Aorta (tissue), 5 donors: ENCODE data around the gene INPP5D. TPM values are rescaled to one million over a fixed set of nuclear protein-coding genes. Genes with fewer than 3 reads are reported as not detected.
A peak's percentile ranks its signal among the peaks of the same experiment; 100 is the strongest.

Experiments used
- ATAC-seq: fragments of 200-7000 bp; cut with Tn5 transposase; one replicate; pipeline ENCODE4 v1.9.1; 2022; ENCODE audit warnings: moderate library complexity; ENCODE audit not compliant: low FRiP score
- DNase-seq, 2 donors: peaks; one replicate each; pipeline ENCODE4 v3.0.0-alpha.2; 2020
- H3K27ac ChIP-seq, 2 donors: one replicate each; pipeline ENCODE4 v1.5.1; 2013; ENCODE audit warnings: low read length in 2 of 2, mild to moderate bottlenecking in 2 of 2, moderate library complexity in 2 of 2, control low read depth in 1 of 2, inconsistent platforms in 1 of 2, low read depth in 1 of 2
- H3K27me3 ChIP-seq, 2 donors: one replicate each; pipeline ENCODE4 v1.6.1; 2013; ENCODE audit warnings: control low read depth in 1 of 2, low read length in 1 of 2, mild to moderate bottlenecking in 1 of 2, moderate library complexity in 1 of 2; ENCODE audit not compliant: insufficient read depth in 2 of 2, control insufficient read depth in 1 of 2
- H3K36me3 ChIP-seq, 2 donors: one replicate each; pipeline ENCODE4 v1.6.1; 2013; ENCODE audit warnings: control low read depth in 1 of 2, low read length in 1 of 2, mild to moderate bottlenecking in 1 of 2; ENCODE audit not compliant: insufficient read depth in 2 of 2, control insufficient read depth in 1 of 2
- H3K4me1 ChIP-seq, 2 donors: one replicate each; pipeline ENCODE4 v1.6.1; 2013; ENCODE audit warnings: low read length in 2 of 2, control low read depth in 1 of 2, mild to moderate bottlenecking in 1 of 2, moderate library complexity in 1 of 2; ENCODE audit not compliant: insufficient read depth in 2 of 2, control insufficient read depth in 1 of 2
- H3K4me3 ChIP-seq, 2 donors: one replicate each; pipeline ENCODE4 v1.5.1; 2013; ENCODE audit warnings: low read length in 2 of 2, control low read depth in 1 of 2, mild to moderate bottlenecking in 1 of 2
- H3K9me3 ChIP-seq: one replicate; pipeline ENCODE4 v1.6.1; 2013; ENCODE audit warnings: mild to moderate bottlenecking, low read length; ENCODE audit not compliant: control insufficient read depth
- whole genome bisulfite sequencing, 2 donors: extraction: QIAGEN DNeasy Blood & Tissue Kit; methylation state at CpG; one replicate each; pipeline ENCODE4 v1.1.7; 2013; 5-methylcytosine and 5-hydroxymethylcytosine counted together
- intact Hi-C, 2 donors: fragments of 100-400 bp; cut with DNase I; formaldehyde crosslinking; loops; one replicate each; pipeline versions ENCODE4 v1.14.2 to v1.15.0; 2022
- polyA plus RNA-seq, 2 donors: library from polyadenylated mRNA; stranded (reverse); fragments of 200-250 nt; gene quantifications; one replicate each; pipeline ENCODE4 v1.2.3, GENCODE V29; 2013
- total RNA-seq, 2 donors: library from RNA; stranded (reverse); fragmentation: NEBNext Ultra II Directional; extraction: Animal tissue kit (Norgen Biotek cat#: 25700); gene quantifications; one replicate each; pipeline ENCODE4 v1.2.1, GENCODE V29; 2021
- donor health status: healthy with polysubstance abuse.
- donor health status: Bipolar disorder and iron deficiency.
- donor health status: DM: no; HTN: no; CAD: no.
- donor health status: DM: no; HTN: no; CAD: no.
- donor health status: DM: yes; HTN: yes; CAD: no.

INPP5D gene
- total and polyA plus RNA-seq, 4 donors = 0.95 to 51.2 (median 17.2) TPM

DNA sequence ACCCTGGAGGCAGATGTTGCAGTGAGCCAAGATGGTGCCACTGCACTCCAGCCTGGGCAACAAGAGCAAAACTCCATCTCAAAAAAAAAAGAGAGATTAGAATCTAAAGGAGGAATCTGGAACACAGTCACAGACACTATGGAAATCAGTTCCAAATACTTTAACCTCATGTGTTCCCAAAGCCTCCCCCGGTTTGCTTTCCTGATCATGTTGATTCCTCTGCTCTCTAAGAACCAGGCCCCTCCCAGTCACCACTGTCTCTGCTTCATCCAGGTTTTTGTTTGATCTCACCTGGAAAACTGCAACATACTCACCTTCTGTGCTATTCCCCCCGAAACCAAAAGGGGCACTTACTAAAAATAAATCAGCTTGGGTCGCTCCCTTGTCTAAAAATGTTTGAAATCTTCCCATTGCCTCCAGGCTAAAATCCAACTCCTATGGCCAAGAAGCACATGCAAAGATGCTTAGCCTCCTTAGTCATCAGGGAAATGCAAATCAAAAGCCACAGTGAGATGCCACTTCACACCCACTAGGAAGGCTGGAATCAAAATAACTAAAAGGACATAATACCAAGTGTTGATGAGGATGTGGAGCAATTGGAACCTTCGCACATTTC, 33.8 kb upstream of the INPP5D start:
- intact Hi-C loops = no loop called here
- ATAC-seq = no peak
- 31 to 35% methylated on average over 4 of the region's 4 CpGs for WGBS, 2 donors

GRCh38 chr2:233029321-233029720, 30.8 kb upstream of the INPP5D start:
- DNase-seq = peak in 1 of 2 donors; percentile 6
- ATAC-seq = no peak
- Histone ChIP-seq H3K9me3 (no peaks in the 10 kb centered on the region), H3K4me3 (no peak overlapping the region), H3K4me1 (peaks cover 0 to 3% of the 10 kb centered on the region in 2 donors), H3K27me3 (no peaks in the 10 kb centered on the region), H3K27ac (no peak overlapping the region), H3K36me3 (no peaks in the 10 kb centered on the region)
- intact Hi-C loops = no loop called here
- 93 to 94% methylated on average over 9 of the region's 9 CpGs for WGBS, 2 donors

More for the DNA sequence above, 33.8 kb upstream of the INPP5D start:
- Histone ChIP-seq H3K4me3 (no peak overlapping the region), H3K4me1 (peaks cover 0 to 3% of the 10 kb centered on the region in 2 donors), H3K36me3 (no peaks in the 10 kb centered on the region), H3K9me3 (no peaks in the 10 kb centered on the region), H3K27ac (no peak overlapping the region), H3K27me3 (no peaks in the 10 kb centered on the region)
- DNase-seq = no peak

DNA sequence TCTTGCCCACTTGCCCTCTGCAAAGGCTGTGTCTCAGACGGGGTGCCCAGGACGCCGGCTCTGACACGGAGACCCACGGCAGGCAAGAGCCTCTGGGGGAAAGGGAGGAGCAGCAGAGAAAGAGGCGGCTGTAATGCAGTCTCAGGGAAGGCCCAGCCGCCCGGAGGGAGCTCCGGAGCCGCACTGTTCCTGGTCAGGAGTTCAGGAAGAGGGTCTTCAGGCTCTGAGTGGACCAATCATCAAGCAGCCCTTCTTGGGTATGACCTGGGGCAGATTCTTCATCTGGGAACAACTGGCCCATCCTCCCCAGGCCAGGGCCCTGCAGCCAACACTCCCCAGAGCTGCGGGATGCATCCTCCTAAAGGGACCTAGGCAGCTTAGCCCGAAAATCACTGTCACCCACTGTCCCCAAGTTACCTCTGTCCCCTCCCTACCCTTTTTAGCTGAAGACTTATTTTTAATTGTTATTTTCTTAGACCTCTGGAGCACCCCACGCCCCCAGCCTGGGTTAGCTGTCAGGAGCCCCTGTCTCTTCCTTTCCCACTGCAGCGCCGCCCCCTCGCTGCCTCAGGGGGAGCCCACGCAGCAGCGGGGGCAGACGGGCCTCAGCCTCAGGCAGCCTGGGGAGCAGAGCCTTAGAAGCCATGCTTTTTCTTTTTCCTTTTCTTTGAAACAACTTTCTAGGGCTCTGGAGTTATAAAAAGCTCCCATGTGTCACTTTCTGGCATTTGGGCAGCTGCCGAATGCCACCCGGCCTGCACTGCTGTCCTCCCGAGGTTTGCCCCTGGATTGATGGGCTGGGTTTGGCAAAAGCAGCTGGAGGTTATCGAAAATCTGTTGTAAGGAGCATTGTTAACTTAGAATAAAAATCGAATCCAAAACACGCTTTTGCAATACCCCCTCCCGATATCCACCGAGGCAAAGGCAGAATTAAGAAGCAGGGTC, 28.3 kb upstream of the INPP5D start:
- Histone ChIP-seq H3K36me3 (no peaks in the 10 kb centered on the region), H3K27me3 (no peaks in the 10 kb centered on the region), H3K4me1 (no peaks in the 10 kb centered on the region), H3K27ac (no peak overlapping the region), H3K4me3 (no peak overlapping the region), H3K9me3 (no peaks in the 10 kb centered on the region)
- 59 to 60% methylated on average over 27 of the region's 27 CpGs for WGBS, 2 donors
- intact Hi-C loops = no loop called here
- peak in 1 of 2 donors; percentile 47 for DNase-seq
- ATAC-seq = no peak

GRCh38 chr2:233032551-233033320, 27.4 kb upstream of the INPP5D start, which contains the start of gene NEU2:
Gene NEU2 (plus strand): TSS chr2:233032672. CDS start chr2:233032672, 0 bp downstream.
- WGBS, 2 donors = 96% methylated on average over 13 of the region's 13 CpGs
- Histone ChIP-seq H3K4me3 (no peak within 1 kb of the TSS), H3K27me3 (no peaks in the 10 kb centered on the region), H3K4me1 (no peaks in the 10 kb centered on the region), H3K9me3 (no peaks in the 10 kb centered on the region), H3K36me3 (no peaks in the 10 kb centered on the region), H3K27ac (no peak within 1 kb of the TSS)
- intact Hi-C loops = no loop called here
- DNase-seq = peak in 1 of 2 donors; percentile 61
- ATAC-seq = no peak

GRCh38 chr2:233033672-233034071, 26.5 kb upstream of the INPP5D start:
- Histone ChIP-seq H3K4me3 (no peak overlapping the region), H3K9me3 (no peaks in the 10 kb centered on the region), H3K36me3 (no peaks in the 10 kb centered on the region), H3K27me3 (no peaks in the 10 kb centered on the region), H3K4me1 (no peaks in the 10 kb centered on the region), H3K27ac (no peak overlapping the region)
- ATAC-seq (no peak), DNase-seq (peak in 1 of 2 donors; percentile 52)
- intact Hi-C loops = no loop called here
- WGBS, 2 donors = 85 to 91% methylated on average over 9 of the region's 9 CpGs

- DNase-seq (peak in 1 of 2 donors; percentile 67), ATAC-seq (no peak)
- Histone ChIP-seq H3K9me3 (no peaks in the 10 kb centered on the region), H3K36me3 (no peaks in the 10 kb centered on the region), H3K4me3 (no peak overlapping the region), H3K27me3 (no peaks in the 10 kb centered on the region), H3K4me1 (no peaks in the 10 kb centered on the region), H3K27ac (no peak overlapping the region)
- intact Hi-C loops = no loop called here
- WGBS, 2 donors = 96 to 98% methylated on average over 35 to 37 of the region's 37 CpGs
These were observed 25.9 kb upstream of the INPP5D start for GRCh38 chr2:233034091-233034882.

- ATAC-seq (no peak), DNase-seq (peak in 1 of 2 donors; percentile 32)
- H3K36me3 ChIP-seq = no peaks in the 10 kb centered on the region
- no peaks in the 10 kb centered on the region for H3K9me3 ChIP-seq
- 92 to 97% methylated on average over 23 of the region's 23 CpGs for WGBS, 2 donors
- H3K27me3 ChIP-seq = no peaks in the 10 kb centered on the region
- no peak overlapping the region for H3K4me3 ChIP-seq
- intact Hi-C loops = no loop called here
- H3K4me1 ChIP-seq = no peaks in the 10 kb centered on the region
- no peak overlapping the region for H3K27ac ChIP-seq
These were observed 24.5 kb upstream of the INPP5D start for GRCh38 chr2:233035426-233036161.
